Hepatocyte (in vitro differentiated cells): Measurements from ENCODE around the gene BICDL2. TPM values are rescaled to one million over a fixed set of nuclear protein-coding genes. Genes with fewer than 3 reads are reported as not detected.

Experiments
- DNase-seq: peaks from one replicate; pipeline ENCODE4 v3.0.0-alpha.2; 2016; ENCODE audit warnings: low spot score
- H2AFZ ChIP-seq: fragments of 200-600 bp; sonication (generic); 2 replicates; pipeline ENCODE4 v1.6.0; 2016; ENCODE audit warnings: antibody characterized with exemption, mild to moderate bottlenecking
- H3K27ac ChIP-seq: fragments of 200-600 bp; sonication (generic); 2 replicates; pipeline ENCODE4 v1.5.1; 2016; ENCODE audit warnings: mild to moderate bottlenecking
- H3K27me3 ChIP-seq: fragments of 200-600 bp; sonication (generic); 2 replicates; pipeline ENCODE4 v1.6.1; 2016
- H3K36me3 ChIP-seq: fragments of 200-600 bp; sonication (generic); replicated peaks from 2 replicates; pipeline ENCODE4 v1.5.1; 2016; ENCODE audit warnings: low read depth; ENCODE audit not compliant: insufficient read depth
- H3K4me1 ChIP-seq: fragments of 200-600 bp; sonication (generic); 2 replicates; pipeline ENCODE4 v1.5.1; 2016; ENCODE audit warnings: mild to moderate bottlenecking, moderate library complexity; ENCODE audit not compliant: insufficient read depth
- H3K4me2 ChIP-seq: fragments of 200-600 bp; sonication (generic); 2 replicates; pipeline ENCODE4 v1.6.0; 2016
- H3K4me3 ChIP-seq: fragments of 200-600 bp; sonication (generic); 2 replicates; pipeline ENCODE4 v1.5.1; 2016; ENCODE audit warnings: mild to moderate bottlenecking
- H3K79me2 ChIP-seq: fragments of 200-600 bp; sonication (generic); 2 replicates; pipeline ENCODE4 v1.6.0; 2017; ENCODE audit warnings: mild to moderate bottlenecking
- H3K9me2 ChIP-seq: fragments of 200-600 bp; sonication (generic); replicated peaks from 2 replicates; pipeline ENCODE4 v1.6.0; 2017; ENCODE audit warnings: mild to moderate bottlenecking; ENCODE audit not compliant: insufficient read depth
- H3K9me3 ChIP-seq: fragments of 200-600 bp; sonication (generic); 2 replicates; pipeline ENCODE4 v1.5.1; 2016; ENCODE audit warnings: low read depth, mild to moderate bottlenecking
- H4K20me1 ChIP-seq: fragments of 200-600 bp; sonication (generic); 2 replicates; pipeline ENCODE4 v1.6.0; 2016; ENCODE audit warnings: mild to moderate bottlenecking; ENCODE audit not compliant: insufficient read depth, poor library complexity, severe bottlenecking
- EZH2 ChIP-seq: fragments of 200-600 bp; sonication (generic); IDR thresholded peaks from 2 replicates; pipeline ENCODE4 v1.6.1; 2016; ENCODE audit warnings: antibody characterized with exemption, mild to moderate bottlenecking, borderline replicate concordance
- EZH2phosphoT487 ChIP-seq: fragments of 200-600 bp; sonication (generic); IDR thresholded peaks from one replicate; pipeline ENCODE4 v1.6.1; 2018; ENCODE audit warnings: antibody characterized with exemption, mild to moderate bottlenecking, low read depth, moderate library complexity; ENCODE audit not compliant: unreplicated experiment, severe bottlenecking
- WGBS: methylation state at CpG from one replicate; pipeline ENCODE4 v1.1.6; 2016; ENCODE audit warnings: low lambda C conversion rate; ENCODE audit errors: missing lambda C conversion rate; 5-methylcytosine and 5-hydroxymethylcytosine counted together
- polyA plus RNA-seq: library from polyadenylated mRNA; unstranded; fragments of >200 nt; fragmentation: Nextera tagmentation; extraction: Ambion mirVana; gene quantifications from 2 replicates; pipeline ENCODE4 v1.2.1, GENCODE V29; 2016
- total RNA-seq: library from RNA; depleted of rRNA; stranded (reverse); fragments of >200 nt; gene quantifications from 2 replicates; pipeline ENCODE4 v1.2.3, GENCODE V29; 2014
- TF ChIP-seq, protein P1 (sequence below): fragments of 200-600 bp; sonication (generic); IDR thresholded peaks from 2 replicates; pipeline ENCODE4 v1.5.1; 2016; ENCODE audit warnings: antibody characterized with exemption, mild to moderate bottlenecking; ENCODE audit not compliant: poor library complexity

BICDL2 gene
- total and polyA plus RNA-seq, 2 experiments from 2014 or later: 12.3 to 12.8 TPM

DNA sequence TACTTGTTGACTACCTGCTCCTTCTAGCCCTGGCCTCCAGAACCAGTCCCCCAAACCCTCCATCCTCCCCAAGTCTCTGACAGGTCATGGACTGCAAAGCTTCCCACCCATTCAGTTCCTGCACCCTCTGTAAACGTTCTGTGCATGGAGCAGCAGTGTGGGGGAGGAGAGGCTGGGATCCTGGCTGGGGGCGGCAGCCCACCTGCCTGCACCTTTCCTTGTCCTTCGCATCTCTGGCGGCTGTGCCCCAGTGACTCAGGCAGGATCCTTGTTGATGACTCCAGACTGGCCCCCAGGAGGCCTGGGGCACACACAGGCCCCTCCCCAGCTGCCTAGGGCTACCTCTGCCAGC, 54.9 kb downstream of the BICDL2 start:
- TF ChIP-seq EZH2: no peak
- no peak for TF ChIP-seq EZH2phosphoT487
- TF ChIP-seq, protein P1, sequence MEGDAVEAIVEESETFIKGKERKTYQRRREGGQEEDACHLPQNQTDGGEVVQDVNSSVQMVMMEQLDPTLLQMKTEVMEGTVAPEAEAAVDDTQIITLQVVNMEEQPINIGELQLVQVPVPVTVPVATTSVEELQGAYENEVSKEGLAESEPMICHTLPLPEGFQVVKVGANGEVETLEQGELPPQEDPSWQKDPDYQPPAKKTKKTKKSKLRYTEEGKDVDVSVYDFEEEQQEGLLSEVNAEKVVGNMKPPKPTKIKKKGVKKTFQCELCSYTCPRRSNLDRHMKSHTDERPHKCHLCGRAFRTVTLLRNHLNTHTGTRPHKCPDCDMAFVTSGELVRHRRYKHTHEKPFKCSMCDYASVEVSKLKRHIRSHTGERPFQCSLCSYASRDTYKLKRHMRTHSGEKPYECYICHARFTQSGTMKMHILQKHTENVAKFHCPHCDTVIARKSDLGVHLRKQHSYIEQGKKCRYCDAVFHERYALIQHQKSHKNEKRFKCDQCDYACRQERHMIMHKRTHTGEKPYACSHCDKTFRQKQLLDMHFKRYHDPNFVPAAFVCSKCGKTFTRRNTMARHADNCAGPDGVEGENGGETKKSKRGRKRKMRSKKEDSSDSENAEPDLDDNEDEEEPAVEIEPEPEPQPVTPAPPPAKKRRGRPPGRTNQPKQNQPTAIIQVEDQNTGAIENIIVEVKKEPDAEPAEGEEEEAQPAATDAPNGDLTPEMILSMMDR: no peak
- no peak overlapping the region for H2AFZ ChIP-seq
- H3K36me3 ChIP-seq: no peaks in the 10 kb centered on the region
- H3K9me2 ChIP-seq: no peaks in the 10 kb centered on the region
- peaks cover 9% of the 10 kb centered on the region for H3K4me1 ChIP-seq
- peaks cover 5% of the 10 kb centered on the region for H3K79me2 ChIP-seq
- WGBS: 48% methylated on average over 4 of the region's 4 CpGs
- H3K4me3 ChIP-seq: no peak overlapping the region
- no peak overlapping the region for H3K4me2 ChIP-seq
- DNase-seq: no peak
- H4K20me1 ChIP-seq: no peaks in the 10 kb centered on the region
- no peaks in the 10 kb centered on the region for H3K9me3 ChIP-seq
- H3K27ac ChIP-seq: peak overlapping the region; percentile 93
- no peaks in the 10 kb centered on the region for H3K27me3 ChIP-seq

- Histone ChIP-seq H3K79me2 (peaks cover 5% of the 10 kb centered on the region), H3K27me3 (no peaks in the 10 kb centered on the region), H4K20me1 (no peaks in the 10 kb centered on the region), H3K9me3 (no peaks in the 10 kb centered on the region), H3K4me2 (peak overlapping the region; percentile 98), H3K9me2 (no peaks in the 10 kb centered on the region), H2AFZ (peak overlapping the region; percentile 95), H3K27ac (peak overlapping the region; percentile 93), H3K4me3 (no peak overlapping the region), H3K4me1 (peaks cover 9% of the 10 kb centered on the region), H3K36me3 (no peaks in the 10 kb centered on the region)
- TF ChIP-seq EZH2phosphoT487: no peak
- no peak for TF ChIP-seq EZH2
- TF ChIP-seq, protein P1: no peak
- no peak for DNase-seq
- WGBS: 32% methylated on average over 33 of the region's 33 CpGs
Measured at GRCh38 chr16:2981177-2981898, 55.4 kb downstream of the BICDL2 start.

GRCh38 chr16:2980227-2981176, 56.2 kb downstream of the BICDL2 start, which contains the start of gene PKMYT1:
PKMYT1 (minus strand) TSS chr16:2980446; CDS start chr16:2979657, 789 bp downstream.
- Histone ChIP-seq H3K36me3 (no peaks in the 10 kb centered on the region), H3K27me3 (no peaks in the 10 kb centered on the region)

More at GRCh38 chr16:2980227-2981176, 56.2 kb downstream of the BICDL2 start, which contains the start of gene PKMYT1:
- no peaks in the 10 kb centered on the region for H4K20me1 ChIP-seq
- H3K9me2 ChIP-seq: no peaks in the 10 kb centered on the region
- peaks cover 5% of the 10 kb centered on the region for H3K79me2 ChIP-seq
- 14% methylated on average over 50 of the region's 91 CpGs for WGBS
- no peaks in the 10 kb centered on the region for H3K9me3 ChIP-seq
- peak within 1 kb of the TSS; percentile 82 for H3K4me3 ChIP-seq
- TF ChIP-seq EZH2phosphoT487 (no peak), EZH2 (no peak)
- peak within 1 kb of the TSS; percentile 93 for H3K27ac ChIP-seq
- H3K4me1 ChIP-seq: peaks cover 9% of the 10 kb centered on the region
- peak within 1 kb of the TSS; percentile 98 for H3K4me2 ChIP-seq
- peak within 1 kb of the TSS; percentile 95 for H2AFZ ChIP-seq
- peak; percentile 97 for DNase-seq
